Measurements from ENCODE around the gene WASF2. TPM values are rescaled to one million over a fixed set of nuclear protein-coding genes. Genes with fewer than 3 reads are reported as not detected.

WASF2 gene
- total and polyA plus RNA-seq, 2 of the 4 experiments (the other 2 are of a cell fraction): 7.9 to 45.4 TPM

DNA sequence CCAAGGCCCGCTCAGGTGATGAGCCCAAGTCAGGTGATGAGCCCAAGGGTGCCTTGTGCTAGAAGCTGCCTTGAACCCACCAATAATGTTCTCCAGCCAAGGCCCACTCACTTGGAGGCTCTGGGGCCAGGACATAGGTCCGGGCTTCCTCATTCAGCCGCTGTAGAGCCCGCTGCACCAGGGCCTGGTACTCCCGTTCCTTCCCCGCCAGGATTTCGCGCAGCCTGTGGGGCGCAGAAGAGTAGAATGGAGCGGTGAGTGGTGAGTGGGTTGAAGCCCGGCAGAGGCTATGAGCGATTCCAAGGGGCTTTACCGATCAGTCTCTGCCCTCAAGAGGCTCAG is 133.7 kb downstream of the WASF2 start:
- 100% methylated on average over 6 of the region's 13 CpGs; no CpG with 5 or more reads in 1 of the 2 experiments for WGBS, 2 experiments (ENCODE audit: extremely low coverage in 2 of 2, insufficient read length in 1 of 2)
- Histone ChIP-seq H2BK20ac (ENCODE audit: low read depth, low read length) (no peak overlapping the region), H3K56ac (ENCODE audit: extremely low read depth, insufficient read depth, low read length) (no peak overlapping the region), H3K36me3 (ENCODE audit: control insufficient read depth, insufficient read depth, low read length) (peaks cover 32% of the 10 kb centered on the region), H3K23ac (ENCODE audit: low read depth, low read length) (no peak overlapping the region), H2AK9ac (replicated peaks; ENCODE audit: low read depth, low read length, poor library complexity) (no peak overlapping the region), H3K79me1 (ENCODE audit: low read depth in 1 of 2, low read length in 2 of 2) (no peaks in the 10 kb centered on the region), H3K27ac (ENCODE audit: insufficient read depth, low read length) (no peak overlapping the region), H3K14ac (replicated peaks; ENCODE audit: low read depth, low read length) (no peak overlapping the region), H4K8ac (ENCODE audit: low read depth in 2 of 2, low read length in 2 of 2) (no peak overlapping the region), H3K4ac (ENCODE audit: low read depth, low read length) (no peak overlapping the region), H2AFZ (replicated peaks; ENCODE audit: low read length, poor library complexity) (no peak overlapping the region), H3K4me2 (ENCODE audit: low read depth, low read length) (no peak overlapping the region), H2BK120ac (ENCODE audit: low read depth, low read length) (no peak overlapping the region), H3K4me1 (ENCODE audit: control insufficient read depth, insufficient read depth, low read length) (no peaks in the 10 kb centered on the region), H2AK5ac (ENCODE audit: low read depth, low read length) (no peak overlapping the region), H3K9me3 (ENCODE audit: control insufficient read depth, insufficient read depth, low read length) (no peaks in the 10 kb centered on the region), H4K91ac (ENCODE audit: insufficient read depth, low read depth, low read length) (no peak overlapping the region), H2BK5ac (ENCODE audit: low read depth, low read length, poor library complexity, severe bottlenecking) (no peak overlapping the region), H4K20me1 (ENCODE audit: insufficient read depth, low read length) (no peaks in the 10 kb centered on the region), H4K5ac (ENCODE audit: low read depth, low read length) (no peak overlapping the region), H2BK15ac (ENCODE audit: low read depth, low read length) (no peak overlapping the region), H3K9ac (ENCODE audit: low read depth, low read length) (no peak overlapping the region), H3K18ac (ENCODE audit: low read depth, low read length) (no peak overlapping the region), H3K27me3 (ENCODE audit: control insufficient read depth, insufficient read depth, low read length) (no peaks in the 10 kb centered on the region), H3K9me1 (ENCODE audit: insufficient read depth, low read length) (no peaks in the 10 kb centered on the region), H3K4me3 (ENCODE audit: insufficient read depth, low read depth, low read length) (no peak overlapping the region)
- ChIA-PET POLR2A (ENCODE audit: unreplicated experiment) (no interaction called here), CTCF (no interaction called here)
- dilution Hi-C loops (cut with HindIII; ENCODE audit: low sequenced_read_pairs, unreplicated experiment) (no loop called here), in situ Hi-C loops (cut with MboI; ENCODE audit: low sequenced_read_pairs) (no loop called here), intact Hi-C loops (cut with micrococcal nuclease) (no loop called here)
- no peak for DNase-seq
- ATAC-seq (ENCODE audit: low read depth): no peak
- no peak for TF ChIP-seq MAZ (IDR thresholded peaks at IDR 0.05; ENCODE audit: borderline replicate concordance, low read depth, low read length)
- no peak for TF ChIP-seq CEBPB (IDR thresholded peaks at IDR 0.05; ENCODE audit: low read depth, low read length)
- no peak for TF ChIP-seq RAD21 (IDR thresholded peaks at IDR 0.05; ENCODE audit: low read length)
- no peak for TF ChIP-seq SMC3 (IDR thresholded peaks at IDR 0.05; ENCODE audit: low read depth, low read length)
- TF ChIP-seq MXI1 (IDR thresholded peaks at IDR 0.05; ENCODE audit: borderline replicate concordance, low read depth, low read length): no peak
- TF ChIP-seq RCOR1 (IDR thresholded peaks at IDR 0.05; ENCODE audit: insufficient replicate concordance, low read length): no peak
- TF ChIP-seq CHD1 (IDR thresholded peaks at IDR 0.05; ENCODE audit: low read depth, low read length): no peak
- no peak for TF ChIP-seq NFE2L2 (IDR thresholded peaks at IDR 0.05; ENCODE audit: low read depth, low read length)
- TF ChIP-seq BHLHE40 (IDR thresholded peaks at IDR 0.05; ENCODE audit: low read depth, low read length): no peak
- TF ChIP-seq, protein P1, sequence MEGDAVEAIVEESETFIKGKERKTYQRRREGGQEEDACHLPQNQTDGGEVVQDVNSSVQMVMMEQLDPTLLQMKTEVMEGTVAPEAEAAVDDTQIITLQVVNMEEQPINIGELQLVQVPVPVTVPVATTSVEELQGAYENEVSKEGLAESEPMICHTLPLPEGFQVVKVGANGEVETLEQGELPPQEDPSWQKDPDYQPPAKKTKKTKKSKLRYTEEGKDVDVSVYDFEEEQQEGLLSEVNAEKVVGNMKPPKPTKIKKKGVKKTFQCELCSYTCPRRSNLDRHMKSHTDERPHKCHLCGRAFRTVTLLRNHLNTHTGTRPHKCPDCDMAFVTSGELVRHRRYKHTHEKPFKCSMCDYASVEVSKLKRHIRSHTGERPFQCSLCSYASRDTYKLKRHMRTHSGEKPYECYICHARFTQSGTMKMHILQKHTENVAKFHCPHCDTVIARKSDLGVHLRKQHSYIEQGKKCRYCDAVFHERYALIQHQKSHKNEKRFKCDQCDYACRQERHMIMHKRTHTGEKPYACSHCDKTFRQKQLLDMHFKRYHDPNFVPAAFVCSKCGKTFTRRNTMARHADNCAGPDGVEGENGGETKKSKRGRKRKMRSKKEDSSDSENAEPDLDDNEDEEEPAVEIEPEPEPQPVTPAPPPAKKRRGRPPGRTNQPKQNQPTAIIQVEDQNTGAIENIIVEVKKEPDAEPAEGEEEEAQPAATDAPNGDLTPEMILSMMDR (conservative IDR thresholded peaks at IDR 0.05; ENCODE audit: low read depth, low read length): no peak
- TF ChIP-seq, protein P2, sequence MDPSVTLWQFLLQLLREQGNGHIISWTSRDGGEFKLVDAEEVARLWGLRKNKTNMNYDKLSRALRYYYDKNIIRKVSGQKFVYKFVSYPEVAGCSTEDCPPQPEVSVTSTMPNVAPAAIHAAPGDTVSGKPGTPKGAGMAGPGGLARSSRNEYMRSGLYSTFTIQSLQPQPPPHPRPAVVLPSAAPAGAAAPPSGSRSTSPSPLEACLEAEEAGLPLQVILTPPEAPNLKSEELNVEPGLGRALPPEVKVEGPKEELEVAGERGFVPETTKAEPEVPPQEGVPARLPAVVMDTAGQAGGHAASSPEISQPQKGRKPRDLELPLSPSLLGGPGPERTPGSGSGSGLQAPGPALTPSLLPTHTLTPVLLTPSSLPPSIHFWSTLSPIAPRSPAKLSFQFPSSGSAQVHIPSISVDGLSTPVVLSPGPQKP (IDR thresholded peaks at IDR 0.05; ENCODE audit: borderline replicate concordance, low read depth, low read length): no peak
- no peak for TF ChIP-seq FOS (IDR thresholded peaks at IDR 0.05; ENCODE audit: low read depth, low read length)
- TF ChIP-seq MAFK (IDR thresholded peaks at IDR 0.05; ENCODE audit: low read depth, low read length): no peak
- TF ChIP-seq, protein P3, sequence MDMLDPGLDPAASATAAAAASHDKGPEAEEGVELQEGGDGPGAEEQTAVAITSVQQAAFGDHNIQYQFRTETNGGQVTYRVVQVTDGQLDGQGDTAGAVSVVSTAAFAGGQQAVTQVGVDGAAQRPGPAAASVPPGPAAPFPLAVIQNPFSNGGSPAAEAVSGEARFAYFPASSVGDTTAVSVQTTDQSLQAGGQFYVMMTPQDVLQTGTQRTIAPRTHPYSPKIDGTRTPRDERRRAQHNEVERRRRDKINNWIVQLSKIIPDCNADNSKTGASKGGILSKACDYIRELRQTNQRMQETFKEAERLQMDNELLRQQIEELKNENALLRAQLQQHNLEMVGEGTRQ (IDR thresholded peaks at IDR 0.05; ENCODE audit: low read depth, low read length): no peak
- no peak for TF ChIP-seq RFX5 (IDR thresholded peaks at IDR 0.05; ENCODE audit: low read depth, low read length)
- TF ChIP-seq POLR2A (IDR thresholded peaks at IDR 0.05; ENCODE audit: low read depth, low read length): no peak
- no TSS peak for BruUV-seq (replicated peaks)
